ENCODE results near the gene KLHL18. TPM values are rescaled to one million over a fixed set of nuclear protein-coding genes. Genes with fewer than 3 reads are reported as not detected.
"Not testable (repeated sequence)": the region's sequence is repeated elsewhere in the genome, so short reads cannot be mapped to it uniquely, and the experiment has no call there.

The KLHL18 gene
- polyA plus RNA-seq, 2 of the 4 experiments (the other 2 are of a cell fraction) = 14.3 to 20.7 TPM

- FAIRE-seq (no peak), DNase-seq (ENCODE audit: low read depth in 1 of 2, low spot score in 1 of 2) (no peak), ATAC-seq (no peak)
- CTCF ChIA-PET = no interaction called here
- POLR2A ChIA-PET = no interaction called here
- Histone ChIP-seq H3K9me3 (no peaks in the 10 kb centered on the region), H3K4me1 (no peaks in the 10 kb centered on the region), H3K4me2 (no peak overlapping the region), H3K4me3 (no peak overlapping the region), H3K27ac (no peak overlapping the region)
- no peak for TF ChIP-seq ZFP36 (IDR thresholded peaks at IDR 0.05; ENCODE audit: borderline replicate concordance, partially characterized antibody)
- TF ChIP-seq SREBF2 (IDR thresholded peaks at IDR 0.05) = no peak
- TF ChIP-seq NR3C1 (IDR thresholded peaks at IDR 0.05) = no peak
- no peak for TF ChIP-seq FOXS1 (CRISPR knock-in tag; IDR thresholded peaks at IDR 0.05)
- no peak for TF ChIP-seq POLR2A (IDR thresholded peaks at IDR 0.05; ENCODE audit: low read length)
- TF ChIP-seq ZC3H11A (IDR thresholded peaks at IDR 0.05) = no peak
- TF ChIP-seq HOXB5 (CRISPR knock-in tag; IDR thresholded peaks at IDR 0.05) = no peak
- no peak for TF ChIP-seq ATOH8 (CRISPR knock-in tag; IDR thresholded peaks at IDR 0.05; ENCODE audit: low read depth)
- no peak for TF ChIP-seq TFCP2L1 (CRISPR knock-in tag; IDR thresholded peaks at IDR 0.05)
- no peak for TF ChIP-seq ZNF302 (CRISPR knock-in tag; IDR thresholded peaks at IDR 0.05)
- no peak for TF ChIP-seq POLR2AphosphoS2 (conservative IDR thresholded peaks at IDR 0.05; ENCODE audit: low read length)
- no peak for TF ChIP-seq EHF (CRISPR knock-in tag; IDR thresholded peaks at IDR 0.05)
- TF ChIP-seq MAZ (IDR thresholded peaks at IDR 0.05; ENCODE audit: borderline replicate concordance, low read depth, low read length) = no peak
- no peak for TF ChIP-seq MYC (IDR thresholded peaks at IDR 0.05; ENCODE audit: borderline replicate concordance, low read length)
- no peak for TF ChIP-seq ESRRA (IDR thresholded peaks at IDR 0.05; ENCODE audit: borderline replicate concordance, low read length)
- no peak for TF ChIP-seq TP53 (CRISPR knock-in tag; IDR thresholded peaks at IDR 0.05)
- TF ChIP-seq MAFK (IDR thresholded peaks at IDR 0.05; ENCODE audit: partially characterized antibody) = no peak
- no peak for TF ChIP-seq KDM5A (IDR thresholded peaks at IDR 0.05)
- TF ChIP-seq RAD21 (conservative IDR thresholded peaks at IDR 0.05 in 1 of 2, IDR thresholded peaks at IDR 0.05 in 1 of 2) = no peak
- TF ChIP-seq ELK1 (IDR thresholded peaks at IDR 0.05; ENCODE audit: low read depth, low read length) = no peak
Measured at GRCh38 chr3:47301456-47301855, 18.7 kb downstream of the KLHL18 start.

GRCh38 chr3:47306022-47306421 lies 23.3 kb downstream of the KLHL18 start:
- ChIA-PET POLR2A (no interaction called here), CTCF (interaction anchor here (0.9 kb wide), 1 partner anchor 18 kb away, joined by 3 read pairs; no protein-coding TSS in a partner anchor)
- no peak overlapping the region for H3K4me2 ChIP-seq
- no peak overlapping the region for H3K27ac ChIP-seq
- H3K9me3 ChIP-seq = no peaks in the 10 kb centered on the region
- DNase-seq (ENCODE audit: low read depth in 1 of 2, low spot score in 1 of 2) (no peak), ATAC-seq (no peak), FAIRE-seq (no peak)
- TF ChIP-seq SMC3 (IDR thresholded peaks at IDR 0.05) (no peak), PHF8 (IDR thresholded peaks at IDR 0.05; ENCODE audit: borderline replicate concordance, low read depth) (no peak), KDM1A (IDR thresholded peaks at IDR 0.05; ENCODE audit: low read depth) (no peak), FOXS1 (CRISPR knock-in tag; IDR thresholded peaks at IDR 0.05) (no peak), POLR2AphosphoS2 (conservative IDR thresholded peaks at IDR 0.05; ENCODE audit: low read length) (no peak), HOXB5 (CRISPR knock-in tag; IDR thresholded peaks at IDR 0.05) (no peak), HOXA7 (CRISPR knock-in tag; IDR thresholded peaks at IDR 0.05) (no peak), USF2 (IDR thresholded peaks at IDR 0.05) (no peak), TFCP2L1 (CRISPR knock-in tag; IDR thresholded peaks at IDR 0.05) (no peak), GATA3 (IDR thresholded peaks at IDR 0.05; ENCODE audit: borderline replicate concordance) (no peak), PBX3 (IDR thresholded peaks at IDR 0.05) (no peak), TP53 (CRISPR knock-in tag; IDR thresholded peaks at IDR 0.05) (no peak), BHLHE40 (IDR thresholded peaks at IDR 0.05; ENCODE audit: low read depth, low read length) (no peak), HES2 (IDR thresholded peaks at IDR 0.05) (no peak), RFX5 (IDR thresholded peaks at IDR 0.05) (no peak), ZSCAN20 (CRISPR knock-in tag; IDR thresholded peaks at IDR 0.05) (no peak), ZFP36 (IDR thresholded peaks at IDR 0.05; ENCODE audit: borderline replicate concordance, partially characterized antibody) (no peak), NPAS2 (CRISPR knock-in tag; IDR thresholded peaks at IDR 0.05; ENCODE audit: borderline replicate concordance) (no peak), EHF (CRISPR knock-in tag; IDR thresholded peaks at IDR 0.05) (no peak)
- WGBS (ENCODE audit: missing lambda C conversion rate) = 89% methylated on average over 2 of the region's 2 CpGs
- no peak overlapping the region for H3K4me3 ChIP-seq
- no peaks in the 10 kb centered on the region for H3K4me1 ChIP-seq

- H3K27ac ChIP-seq; FAIRE-seq; H3K4me1 ChIP-seq; ATAC-seq; H3K4me2 ChIP-seq; DNase-seq (ENCODE audit: low read depth in 1 of 2, low spot score in 1 of 2); POLR2A ChIA-PET; H3K9me3 ChIP-seq; H3K4me3 ChIP-seq: not testable (repeated sequence)
- CTCF ChIA-PET = interaction anchor here (1.1 to 6.8 kb wide), 2 partner anchors 14 to 15 kb away, joined by 3 to 38 read pairs; no protein-coding TSS in a partner anchor
- 87% methylated on average over 9 of the region's 28 CpGs for WGBS (ENCODE audit: missing lambda C conversion rate)
Measured at GRCh38 chr3:47309231-47309630, 26.5 kb downstream of the KLHL18 start.

All from A549 (cell line).